CD14-positive monocyte (primary cell): ENCODE results near the gene TSPAN18. TPM values are rescaled to one million over a fixed set of nuclear protein-coding genes. Genes with fewer than 3 reads are reported as not detected.

Source experiments
- DNase-seq, 3 donors: peaks; one replicate each; pipeline ENCODE4 v3.0.0-alpha.2; 2011 to 2022
- H2AFZ ChIP-seq: 2 replicates; pipeline ENCODE4 v1.6.0; 2012; ENCODE audit warnings: mild to moderate bottlenecking, low read depth, low read length, inconsistent platforms; ENCODE audit not compliant: insufficient read depth, poor library complexity, severe bottlenecking
- H3K27ac ChIP-seq, 2 donors: 1 replicate in 1 of 2; 2 replicates in 1 of 2; pipeline ENCODE4 v1.5.1; 2012 to 2013; ENCODE audit warnings: low read length in 2 of 2, control low read depth in 1 of 2, inconsistent platforms in 1 of 2, low read depth in 1 of 2, mild to moderate bottlenecking in 1 of 2
- H3K27me3 ChIP-seq, 2 donors: one replicate each; pipeline versions ENCODE4 v1.6.0 to v1.6.1; 2011 to 2013; ENCODE audit warnings: low read length in 2 of 2; ENCODE audit not compliant: control insufficient read depth in 2 of 2, insufficient read depth in 2 of 2
- H3K36me3 ChIP-seq, 2 donors: replicated peaks in 1 of 2; 1 replicate in 1 of 2; 2 replicates in 1 of 2; pipeline versions ENCODE4 v1.5.1 to v1.6.1; 2012 to 2013; ENCODE audit warnings: low read length in 2 of 2, control low read depth in 1 of 2, inconsistent platforms in 1 of 2, mild to moderate bottlenecking in 1 of 2; ENCODE audit not compliant: insufficient read depth in 2 of 2, control insufficient read depth in 1 of 2
- H3K4me1 ChIP-seq, 2 donors: 1 replicate in 1 of 2; 2 replicates in 1 of 2; pipeline versions ENCODE4 v1.5.1 to v1.6.1; 2012 to 2013; ENCODE audit warnings: low read length in 2 of 2, control low read depth in 1 of 2, inconsistent platforms in 1 of 2, mild to moderate bottlenecking in 1 of 2, moderate library complexity in 1 of 2; ENCODE audit not compliant: insufficient read depth in 2 of 2, control insufficient read depth in 1 of 2
- H3K4me2 ChIP-seq: replicated peaks from 2 replicates; pipeline ENCODE3; 2012; ENCODE audit warnings: low read length, moderate library complexity, mild to moderate bottlenecking; ENCODE audit not compliant: poor library complexity, severe bottlenecking; ENCODE audit errors: extremely low read depth
- H3K4me3 ChIP-seq, 3 experiments: fragments of 200-600 bp in 1 of 3; sonication (generic) in 1 of 3; replicated peaks in 1 of 3; 1 replicate in 2 of 3; 2 replicates in 1 of 3; pipeline ENCODE4 v1.5.1; 2011 to 2013; ENCODE audit warnings: low read length in 3 of 3, mild to moderate bottlenecking in 3 of 3, control low read depth in 2 of 3, low read depth in 2 of 3, inconsistent platforms in 1 of 3, moderate library complexity in 1 of 3
- H3K79me2 ChIP-seq: 2 replicates; pipeline ENCODE4 v1.6.0; 2012; ENCODE audit warnings: mild to moderate bottlenecking, control low read depth, inconsistent platforms, low read length, moderate library complexity; ENCODE audit not compliant: insufficient read depth
- H3K9ac ChIP-seq: 2 replicates; pipeline ENCODE4 v1.6.0; 2017; ENCODE audit warnings: low read length, mild to moderate bottlenecking; ENCODE audit not compliant: insufficient read depth, poor library complexity, severe bottlenecking
- H3K9me3 ChIP-seq, 2 donors: replicated peaks in 1 of 2; 1 replicate in 1 of 2; 2 replicates in 1 of 2; pipeline versions ENCODE4 v1.5.1 to v1.6.1; 2012 to 2013; ENCODE audit warnings: low read length in 2 of 2, control low read depth in 1 of 2; ENCODE audit not compliant: control insufficient read depth in 1 of 2, insufficient read depth in 1 of 2
- H4K20me1 ChIP-seq: 2 replicates; pipeline ENCODE4 v1.6.0; 2012; ENCODE audit warnings: mild to moderate bottlenecking, low read length, control low read depth, moderate library complexity; ENCODE audit not compliant: insufficient read depth
- H3K27ac Mint-ChIP-seq, 7 donors: one replicate each; pipeline ENCODE4 v1.8.0; 2020; ENCODE audit warnings: mild to moderate bottlenecking in 7 of 7, mixed read lengths in 7 of 7, moderate library complexity in 6 of 7, inconsistent platforms in 2 of 7
- H3K27me3 Mint-ChIP-seq, 3 donors: one replicate each; pipeline ENCODE4 v1.8.0; 2021 to 2022; ENCODE audit warnings: low read depth in 3 of 3, mild to moderate bottlenecking in 3 of 3, mixed read lengths in 3 of 3, moderate library complexity in 3 of 3, inconsistent platforms in 1 of 3
- H3K36me3 Mint-ChIP-seq, 2 donors: one replicate each; pipeline ENCODE4 v1.8.0; 2020; ENCODE audit warnings: mixed read lengths in 2 of 2, inconsistent platforms in 1 of 2, mild to moderate bottlenecking in 1 of 2
- H3K4me1 Mint-ChIP-seq: one replicate; pipeline ENCODE4 v1.8.0; 2020; ENCODE audit warnings: mild to moderate bottlenecking, mixed read lengths
- H3K4me3 Mint-ChIP-seq, 2 donors: one replicate each; pipeline ENCODE4 v1.8.0; 2020; ENCODE audit warnings: mild to moderate bottlenecking in 2 of 2, mixed read lengths in 2 of 2, moderate library complexity in 1 of 2
- H3K9me3 Mint-ChIP-seq, 7 donors: one replicate each; pipeline ENCODE4 v1.8.0; 2020 to 2022; ENCODE audit warnings: mixed read lengths in 7 of 7, mild to moderate bottlenecking in 6 of 7, moderate library complexity in 6 of 7, inconsistent platforms in 2 of 7
- CTCF ChIP-seq: fragments of 200-600 bp; IDR thresholded peaks from one replicate; pipeline ENCODE4 v1.8.0; 2022; ENCODE audit warnings: antibody characterized with exemption, mild to moderate bottlenecking
- WGBS: methylation state at CpG from one replicate; pipeline ENCODE4 v1.1.5; 2013; ENCODE audit warnings: missing lambda C conversion rate; ENCODE audit not compliant: insufficient coverage; 5-methylcytosine and 5-hydroxymethylcytosine counted together
- intact Hi-C, 2 donors: fragments of 100-400 bp; cut with micrococcal nuclease; formaldehyde crosslinking; loops; one replicate each; pipeline versions ENCODE4 v1.15.0 to v1.15.1; 2023
- polyA plus RNA-seq, 3 donors: library from polyadenylated mRNA; depleted of rRNA in 1 of 3; unstranded in 2 of 3; stranded (reverse) in 1 of 3; fragments of 300-500 nt in 2 of 3; fragments of >200 nt in 1 of 3; fragmentation: Illumina TruSeq in 2 of 3; gene quantifications; 1 replicate in 2 of 3; 2 replicates in 1 of 3; pipeline ENCODE4 v1.2.3, GENCODE V29; 2012 to 2021

Gene TSPAN18
- polyA plus RNA-seq, 3 donors = not detected

- intact Hi-C loops = no loop called here
- Mint-ChIP-seq H3K9me3 (peaks cover 0 to 3% (median 0%) of the 10 kb centered on the region in 7 donors), H3K27ac (peak overlapping the region in 1 of 7 donors; percentile 33), H3K4me1 (peaks cover 2% of the 10 kb centered on the region), H3K4me3 (no peak overlapping the region), H3K27me3 (peaks cover 0 to 3% (median 3%) of the 10 kb centered on the region in 3 donors), H3K36me3 (no peaks in the 10 kb centered on the region)
- no peaks in the 10 kb centered on the region for H3K4me1 ChIP-seq
- no peak overlapping the region for H2AFZ ChIP-seq
- H3K27ac ChIP-seq = no peak overlapping the region
- no peak for DNase-seq
- H3K36me3 ChIP-seq = no peaks in the 10 kb centered on the region
- no peak for TF ChIP-seq CTCF
- no peaks in the 10 kb centered on the region for H3K9me3 ChIP-seq
- no peak overlapping the region for H3K4me3 ChIP-seq
- H3K79me2 ChIP-seq = no peaks in the 10 kb centered on the region
- WGBS = 52% methylated on average over 3 of the region's 8 CpGs
- H4K20me1 ChIP-seq = no peaks in the 10 kb centered on the region
- no peak overlapping the region for H3K9ac ChIP-seq
- H3K4me2 ChIP-seq = no peak overlapping the region
- H3K27me3 ChIP-seq = no peaks in the 10 kb centered on the region
Observed at GRCh38 chr11:44766112-44766971, 39.6 kb downstream of the TSPAN18 start.

- no peaks in the 10 kb centered on the region for H3K9me3 ChIP-seq
- Mint-ChIP-seq H3K4me3 (no peak overlapping the region), H3K27ac (no peak overlapping the region), H3K4me1 (peaks cover 2% of the 10 kb centered on the region), H3K27me3 (peaks cover 0 to 3% (median 3%) of the 10 kb centered on the region in 3 donors), H3K9me3 (peaks cover 0 to 3% (median 0%) of the 10 kb centered on the region in 7 donors), H3K36me3 (no peaks in the 10 kb centered on the region)
- no peak for DNase-seq
- H3K4me2 ChIP-seq = no peak overlapping the region
- H3K4me3 ChIP-seq = no peak overlapping the region
- H3K27ac ChIP-seq = no peak overlapping the region
- intact Hi-C loops = no loop called here
- no peaks in the 10 kb centered on the region for H3K27me3 ChIP-seq
- no peak overlapping the region for H3K9ac ChIP-seq
- no peak overlapping the region for H2AFZ ChIP-seq
- no peaks in the 10 kb centered on the region for H4K20me1 ChIP-seq
- no peaks in the 10 kb centered on the region for H3K4me1 ChIP-seq
- H3K36me3 ChIP-seq = no peaks in the 10 kb centered on the region
- H3K79me2 ChIP-seq = no peaks in the 10 kb centered on the region
- TF ChIP-seq CTCF = no peak
Observed at GRCh38 chr11:44766972-44767278, 40.2 kb downstream of the TSPAN18 start.
